Esophagus muscularis mucosa (tissue), 4 donors: ENCODE measurements around the gene EGR1.

ENCODE experiments used
- CTCF ChIP-seq, 3 experiments: fragments of 200-600 bp in 2 of 3; fragments of 450-650 bp in 1 of 3; sonication (generic) in 2 of 3; IDR thresholded peaks; one replicate each; pipeline ENCODE4 v1.5.1; 2017 to 2019; ENCODE audit warnings: antibody characterized with exemption in 3 of 3, mild to moderate bottlenecking in 2 of 3, moderate library complexity in 1 of 3
- EP300 ChIP-seq: sonication (generic); formaldehyde crosslinking; IDR thresholded peaks from one replicate; pipeline ENCODE4 v1.6.1; 2017; ENCODE audit warnings: antibody characterized with exemption
- POLR2A ChIP-seq: fragments of 450-650 bp; IDR thresholded peaks from one replicate; pipeline ENCODE4 v1.6.1; 2017; ENCODE audit warnings: antibody characterized with exemption, moderate library complexity, mild to moderate bottlenecking, low read depth
- POLR2AphosphoS5 ChIP-seq, 2 donors: sonication (generic); formaldehyde crosslinking; IDR thresholded peaks; one replicate each; pipeline ENCODE4 v1.6.1; 2017; ENCODE audit warnings: antibody characterized with exemption in 2 of 2

- TF ChIP-seq CTCF (IDR thresholded peaks at IDR 0.05) (no peak), EP300 (no peak), POLR2AphosphoS5 (IDR thresholded peaks at IDR 0.05) (no peak), POLR2A (no peak)
Observed at GRCh38 chr5:138508958-138509357, 43.7 kb downstream of the EGR1 start.
